AG20443 (cell line): ENCODE results near the gene UCK2.

ENCODE experiments used
- DNase-seq: peaks from one replicate; pipeline ENCODE4 v3.0.0; 2012; ENCODE audit warnings: low spot score, mixed read lengths

The UCK2 gene

DNA sequence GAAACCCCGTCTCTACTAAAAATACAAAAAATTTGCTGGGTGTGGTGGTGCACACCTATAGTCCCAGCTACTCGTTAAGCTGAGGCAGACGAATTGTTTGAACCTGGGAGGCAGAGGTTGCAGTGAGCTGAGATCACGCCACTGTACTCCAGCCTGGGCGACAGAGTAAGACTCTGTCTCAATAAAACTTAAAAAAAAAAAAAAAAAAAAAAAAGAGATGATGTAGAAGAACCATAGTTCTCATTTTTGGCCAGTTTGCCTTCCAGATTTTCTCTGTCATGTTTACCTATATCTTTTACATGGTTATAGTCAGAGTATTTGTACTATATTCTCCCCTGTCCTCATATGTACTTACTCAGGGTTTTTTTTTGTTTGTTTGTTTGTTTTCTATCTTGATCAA is 53.6 kb downstream of the UCK2 start:
- no peak for DNase-seq

DNA sequence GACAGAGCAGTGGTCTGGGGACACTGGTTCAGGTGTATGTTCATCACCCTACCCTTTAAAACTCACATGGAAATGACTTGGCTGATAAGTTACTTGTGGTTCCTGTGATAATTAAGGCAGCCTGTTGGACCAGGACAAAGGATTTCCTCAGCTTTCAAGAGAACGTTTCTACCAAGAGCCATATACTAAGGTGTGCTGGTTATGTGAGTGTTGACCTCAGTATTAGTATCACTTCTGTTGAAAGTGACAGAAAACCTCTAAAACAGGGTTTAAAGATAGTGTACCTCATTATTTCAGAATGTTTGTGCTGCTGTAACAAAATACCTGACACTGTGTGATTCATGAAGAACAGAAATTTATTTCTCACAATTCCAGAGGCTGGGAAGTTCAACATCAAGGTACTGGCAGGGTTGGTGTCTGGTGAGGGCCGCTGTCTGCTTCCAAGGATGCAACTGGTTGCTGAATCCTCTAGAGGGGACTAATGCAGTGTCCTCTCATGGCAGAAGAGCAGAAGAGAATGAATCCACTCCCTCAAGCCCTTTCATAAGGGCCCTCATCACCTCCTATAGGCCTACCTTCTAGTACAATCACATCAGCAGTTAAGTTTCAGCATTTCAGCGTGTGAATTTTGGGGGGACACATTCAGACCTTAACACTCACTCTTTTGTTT is 54.9 kb downstream of the UCK2 start:
- no peak for DNase-seq

DNA sequence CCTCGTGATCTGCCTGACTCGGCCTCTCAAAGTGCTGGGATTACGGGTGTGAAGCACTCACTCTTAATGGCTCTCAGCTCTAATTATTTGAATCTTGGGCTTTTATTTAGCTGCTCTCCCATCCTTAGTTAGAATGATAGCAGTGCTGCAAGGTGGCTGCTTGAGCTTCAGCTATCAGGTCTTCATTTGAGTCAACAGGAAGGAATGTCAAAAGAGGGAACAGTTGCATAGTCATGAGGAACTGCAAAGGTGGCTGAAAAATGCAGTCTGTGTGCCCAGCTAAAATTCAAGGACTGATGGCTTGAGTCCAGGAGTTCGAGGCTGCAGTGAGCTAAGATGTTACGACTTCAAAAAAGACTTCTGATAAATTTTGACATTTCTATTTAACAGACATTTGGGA is 55.6 kb downstream of the UCK2 start:
- DNase-seq, result no peak

DNA sequence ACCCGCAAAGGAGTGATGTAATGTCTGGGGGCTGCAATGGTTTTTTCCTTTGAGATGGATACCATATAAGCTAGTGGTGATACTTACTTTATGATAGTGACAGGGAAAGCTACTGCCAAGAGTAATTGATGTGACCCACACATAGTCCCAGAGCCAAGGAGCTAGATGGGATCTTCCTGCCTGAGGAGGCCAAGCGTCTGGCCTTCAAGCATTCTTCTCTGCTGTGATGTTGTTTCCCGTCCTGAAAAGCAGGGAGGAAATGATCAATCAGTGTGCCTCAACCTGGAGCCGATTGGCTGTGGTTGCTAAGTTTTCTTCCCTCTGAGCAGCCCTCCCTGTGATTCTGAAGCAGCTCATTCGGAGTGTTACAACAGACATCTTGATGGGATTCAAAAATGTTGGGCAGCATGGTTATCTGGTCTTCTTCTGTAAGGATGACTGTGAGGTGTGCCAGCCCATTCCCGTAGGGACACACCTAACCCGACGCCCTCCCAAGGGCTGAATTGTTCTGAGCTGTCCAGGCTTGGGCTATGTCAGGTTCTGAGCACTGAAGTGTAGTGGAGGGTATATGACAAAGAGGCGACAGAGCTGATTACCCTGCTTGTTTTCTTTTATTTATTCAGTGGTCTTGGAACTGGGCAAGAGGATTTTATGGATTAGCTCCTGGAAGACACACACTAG is 56.7 kb downstream of the UCK2 start:
- no peak for DNase-seq

DNA sequence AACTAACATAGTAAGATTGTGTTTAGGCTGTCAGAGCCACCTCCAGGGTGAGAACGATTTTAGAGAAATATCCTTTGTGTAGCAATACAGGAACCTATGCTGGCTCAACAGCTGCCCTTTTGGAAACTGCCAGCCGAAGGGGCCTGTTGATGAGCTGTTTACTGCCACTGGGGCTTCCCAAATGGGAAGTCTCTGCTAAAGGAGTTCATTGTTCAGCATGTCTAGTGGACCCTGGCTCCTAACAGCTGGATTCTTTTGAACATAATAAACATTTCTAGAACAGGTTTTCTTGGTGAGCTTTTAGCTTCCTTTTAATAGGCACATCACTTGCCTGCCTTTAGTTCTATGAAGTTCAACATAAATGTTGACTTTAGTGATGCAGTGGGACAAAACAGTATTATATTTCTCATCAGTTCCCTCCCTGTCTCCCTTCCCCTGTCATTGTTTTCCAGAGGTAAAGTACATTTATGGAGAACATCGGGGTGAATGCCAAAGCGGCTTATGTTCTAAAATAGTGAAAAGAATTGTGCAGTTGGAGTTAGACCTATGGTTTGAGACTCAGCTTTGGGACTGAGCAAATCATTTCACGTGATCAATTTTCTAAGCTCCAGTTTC is 57.4 kb downstream of the UCK2 start:
- DNase-seq, result no peak

DNA sequence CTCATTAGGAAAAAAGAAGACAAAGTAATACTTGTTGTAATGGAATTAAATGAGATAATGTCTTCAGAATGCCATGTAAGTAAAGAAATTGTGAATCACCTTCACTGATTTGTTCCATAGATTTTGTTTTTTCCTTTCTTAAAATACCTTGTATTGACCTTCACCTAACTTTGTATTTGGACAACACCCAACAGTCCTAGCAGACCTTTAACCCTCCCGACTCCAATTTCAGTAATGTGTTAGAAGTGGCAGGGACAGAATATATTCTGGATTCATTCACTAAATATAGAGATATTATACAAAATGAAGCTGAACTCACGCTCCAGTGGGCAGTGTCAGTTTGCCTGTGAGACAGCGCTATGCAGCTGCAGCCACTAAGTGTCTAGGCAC is 57.9 kb downstream of the UCK2 start:
- DNase-seq, result no peak

DNA sequence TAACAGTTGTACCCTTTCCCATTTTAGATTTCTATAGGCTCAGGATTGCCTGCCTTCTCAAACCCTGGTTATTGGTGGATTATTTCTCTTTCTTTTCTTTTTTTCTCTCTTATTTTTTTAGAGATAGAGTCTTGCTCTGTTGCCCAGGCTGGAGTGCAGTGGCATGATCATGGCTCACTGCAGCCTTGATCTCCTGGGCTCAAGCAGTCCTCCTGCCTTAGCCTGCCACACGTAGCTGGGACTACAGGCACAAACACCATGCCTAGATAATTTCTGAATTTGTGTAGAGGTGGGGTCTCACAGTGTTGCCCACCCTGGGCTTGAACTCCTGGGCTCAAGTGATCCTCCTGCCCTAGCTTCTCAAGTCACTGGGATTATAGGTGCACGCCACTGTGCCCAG is 58.8 kb downstream of the UCK2 start:
- no peak for DNase-seq

DNA sequence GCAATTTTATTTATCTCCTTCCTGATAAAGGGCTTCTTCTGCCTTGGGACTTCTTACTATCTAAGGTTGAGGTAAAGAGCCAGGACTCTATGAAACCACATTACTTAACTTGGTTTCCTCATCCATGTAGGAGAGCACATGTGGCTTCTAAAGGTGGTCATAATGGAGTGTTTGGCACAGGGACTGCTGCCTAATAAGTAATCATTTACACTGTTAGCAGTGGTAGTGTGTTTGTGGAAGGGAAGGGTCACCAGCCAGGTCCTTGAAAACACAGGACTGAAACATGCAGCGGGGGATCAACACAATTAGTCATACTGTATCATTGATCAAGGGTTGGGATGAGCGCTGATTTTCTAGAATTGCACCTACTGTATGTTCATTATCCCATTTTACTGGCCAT is 59.6 kb downstream of the UCK2 start:
- no peak for DNase-seq

DNA sequence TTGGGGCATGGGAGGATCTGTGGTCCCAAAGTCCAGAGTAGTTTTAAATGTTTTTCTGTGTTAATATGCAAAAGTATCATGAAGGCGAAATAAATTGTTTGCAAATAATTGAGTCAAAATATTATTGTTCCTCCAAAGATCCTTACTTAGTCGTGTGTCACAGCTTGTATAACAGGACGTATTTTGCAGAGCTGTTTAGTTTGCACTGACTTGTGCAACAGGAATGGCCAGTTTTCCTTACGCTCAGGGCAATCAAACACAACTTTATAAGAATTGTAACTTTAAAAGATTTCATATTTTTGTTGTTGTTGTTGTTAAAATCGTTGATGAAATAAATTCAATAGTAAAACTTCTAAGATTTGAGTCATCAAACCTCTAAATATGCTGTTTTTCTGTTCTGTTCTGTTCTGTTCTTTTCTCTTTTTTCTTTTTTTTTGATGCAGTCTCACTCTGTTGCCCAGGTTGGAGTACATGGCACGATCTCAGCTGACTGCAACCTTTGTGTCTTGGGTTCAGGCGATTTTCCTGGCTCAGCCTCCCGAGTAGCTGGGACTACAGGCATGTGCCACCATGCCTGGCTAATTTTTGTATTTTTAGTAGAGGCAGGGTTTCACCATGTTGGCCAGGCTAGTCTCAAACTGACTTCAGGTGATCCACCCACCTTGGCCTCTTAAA is 60.6 kb downstream of the UCK2 start:
- no peak for DNase-seq

DNA sequence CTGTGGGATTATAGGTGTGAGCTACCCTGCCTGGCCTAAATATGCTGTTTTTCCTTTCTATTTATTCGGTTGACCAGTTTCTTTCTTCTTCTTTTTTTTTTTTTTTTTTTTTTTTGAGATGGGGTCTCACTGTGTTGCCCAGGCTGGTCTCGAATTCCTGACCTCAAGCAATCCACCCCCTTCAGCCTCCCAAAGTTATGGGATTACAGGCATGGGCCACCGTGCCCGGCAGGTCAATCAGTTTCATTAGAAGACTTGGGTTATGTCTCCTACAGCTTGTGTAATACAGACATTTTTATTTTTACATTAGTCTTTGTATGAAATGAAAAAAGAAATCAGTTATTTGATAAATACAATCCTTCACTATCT is 61.1 kb downstream of the UCK2 start:
- no peak for DNase-seq

DNA sequence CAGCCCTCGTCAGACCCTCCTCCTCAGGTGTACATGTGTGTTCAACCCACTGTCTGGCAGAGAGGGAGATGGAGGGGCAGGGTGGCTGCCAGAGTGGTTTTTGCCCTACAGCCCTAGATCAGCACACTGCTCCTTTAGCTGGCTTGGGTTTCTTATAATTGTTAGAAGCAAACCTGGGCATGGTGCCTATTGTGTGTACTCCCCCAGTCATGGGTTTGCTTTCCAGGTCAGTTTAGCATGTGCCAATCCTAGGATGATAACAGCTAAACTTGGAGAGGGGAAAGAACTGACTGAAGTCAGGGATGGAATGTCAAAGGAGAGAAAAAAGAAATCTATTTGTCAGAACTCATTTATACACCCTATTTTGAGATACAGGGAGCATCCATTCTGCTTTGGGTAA is 63.3 kb downstream of the UCK2 start:
- DNase-seq, result no peak

DNA sequence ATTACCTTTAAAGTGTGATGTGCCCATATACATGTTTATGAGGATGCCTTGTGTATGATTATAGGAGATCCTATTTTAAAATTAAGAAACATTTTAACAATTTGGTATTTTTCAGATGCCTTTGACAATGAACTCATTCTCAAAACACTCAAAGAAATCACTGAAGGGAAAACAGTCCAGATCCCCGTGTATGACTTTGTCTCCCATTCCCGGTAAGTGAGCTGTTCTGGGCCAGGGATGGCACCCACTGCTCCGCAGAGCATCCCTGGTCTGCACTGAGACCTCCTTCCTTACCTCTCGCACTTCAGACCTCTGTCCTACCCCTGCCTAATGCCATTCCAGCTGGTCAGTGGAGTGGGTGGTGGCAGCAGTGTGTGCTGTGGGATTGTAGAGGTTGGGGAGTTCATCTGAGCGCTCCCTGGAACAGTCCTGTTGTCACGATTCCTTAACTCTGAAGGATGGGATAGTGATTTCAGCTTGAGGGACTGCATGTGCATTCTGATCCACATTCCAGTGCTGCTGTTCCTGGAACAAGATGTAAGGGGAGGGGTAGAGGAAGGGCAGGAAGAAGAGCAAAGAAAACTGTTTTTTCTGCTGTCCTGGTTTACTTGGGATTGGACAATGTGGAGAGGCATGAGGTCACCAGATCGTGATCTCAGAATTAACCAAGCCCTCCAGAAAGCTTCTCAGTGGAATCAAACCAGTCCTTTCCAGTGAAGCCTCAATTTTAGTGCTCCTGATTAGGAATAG is 63.9 kb downstream of the UCK2 start:
- DNase-seq, result no peak

DNA sequence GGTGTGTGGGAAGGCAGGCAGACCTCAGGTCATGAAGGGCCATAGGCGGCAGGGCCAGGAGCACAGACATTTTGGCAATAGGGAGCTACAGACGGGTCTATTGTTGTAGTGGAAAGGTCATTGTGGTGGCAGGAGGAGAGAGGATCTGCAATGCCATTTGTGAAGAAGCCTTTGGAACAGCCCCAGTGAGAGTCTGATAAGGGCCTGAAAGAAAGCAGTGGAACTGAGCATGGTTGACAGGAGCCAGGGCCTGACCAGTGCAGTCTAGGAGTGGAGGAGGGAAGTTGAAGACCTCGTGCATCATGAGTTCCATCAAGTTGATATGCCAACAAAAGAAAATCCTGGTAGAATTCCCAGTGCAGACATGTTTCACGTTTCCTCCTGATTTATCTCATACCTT is 65.5 kb downstream of the UCK2 start:
- no peak for DNase-seq

DNA sequence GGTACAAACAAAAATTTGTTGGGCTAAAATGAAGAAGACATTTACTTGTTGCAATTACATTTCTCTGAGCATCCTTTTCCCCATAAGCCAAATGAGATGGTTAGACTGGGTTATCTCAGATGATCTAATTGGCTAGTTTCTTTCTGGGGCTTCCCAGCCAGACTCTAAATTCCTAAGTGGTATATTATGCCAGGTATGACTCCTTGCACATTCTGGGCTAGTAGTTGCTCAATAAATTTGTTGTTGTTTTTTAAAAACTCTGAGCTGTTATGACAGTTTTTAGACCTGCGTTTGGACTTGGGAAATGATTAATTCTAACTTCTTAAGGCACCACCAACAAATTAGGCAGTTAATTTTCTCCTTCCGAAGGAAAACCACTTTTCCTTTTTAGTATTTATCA is 66.1 kb downstream of the UCK2 start:
- DNase-seq, result no peak

DNA sequence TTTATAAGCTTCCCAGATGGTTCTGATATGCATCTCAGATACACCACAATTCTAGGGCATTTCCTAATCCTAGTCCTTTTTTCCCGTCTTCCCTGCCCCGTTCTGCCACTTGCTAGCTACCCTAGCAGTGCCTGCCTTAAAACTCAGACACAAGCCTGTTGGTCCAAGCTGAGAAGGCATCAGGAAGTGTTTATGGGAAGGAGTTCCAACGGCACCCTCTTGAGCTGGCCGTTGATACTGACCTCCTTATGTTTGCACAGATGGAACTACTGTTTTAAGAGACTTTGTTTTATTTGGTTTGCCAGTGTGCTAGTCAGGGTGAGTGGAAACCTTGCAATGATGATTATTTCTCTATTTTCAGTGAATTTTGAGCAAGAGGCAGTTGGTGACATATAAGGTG is 67.2 kb downstream of the UCK2 start:
- no peak for DNase-seq

DNA sequence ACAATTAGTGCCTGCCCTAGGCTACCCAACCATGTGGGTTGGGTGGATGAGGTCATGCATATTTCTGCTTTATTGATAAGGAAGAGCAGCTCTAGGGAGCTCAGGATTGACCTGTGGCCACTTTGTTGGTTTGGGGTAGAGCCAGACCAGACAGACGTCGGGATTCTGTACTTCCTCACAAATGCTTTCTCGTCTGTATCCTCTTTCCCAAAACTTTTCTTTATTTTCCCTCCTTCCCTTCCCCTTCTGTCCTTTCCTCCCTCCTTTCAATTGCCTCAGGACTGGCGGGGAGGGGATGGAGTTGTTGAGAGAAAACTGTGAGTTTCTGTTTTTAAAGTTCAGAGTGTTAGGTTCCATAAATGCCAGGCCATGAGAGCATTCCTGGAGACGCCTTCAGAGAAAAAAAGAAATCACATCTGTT is 68.0 kb downstream of the UCK2 start:
- peak; percentile 60 for DNase-seq

DNA sequence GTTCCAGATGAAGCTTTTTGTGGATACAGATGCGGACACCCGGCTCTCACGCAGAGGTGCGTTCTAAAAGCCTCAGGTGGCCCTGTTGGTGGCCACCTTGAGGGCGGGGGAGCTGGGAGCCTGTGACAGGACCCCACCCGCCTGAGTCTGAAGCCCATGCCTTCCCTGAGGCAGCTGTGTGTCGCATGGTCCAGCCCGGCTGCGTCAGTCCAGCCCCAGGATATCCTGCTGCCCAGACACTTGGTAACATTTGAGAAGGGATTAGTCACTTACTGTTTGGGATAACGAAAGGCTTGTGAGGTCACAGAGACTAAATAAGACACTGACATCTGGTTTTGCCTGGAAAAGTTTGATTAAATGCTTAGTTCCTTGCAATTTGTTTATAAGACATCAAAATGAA is 68.9 kb downstream of the UCK2 start:
- peak; percentile 87 for DNase-seq

DNA sequence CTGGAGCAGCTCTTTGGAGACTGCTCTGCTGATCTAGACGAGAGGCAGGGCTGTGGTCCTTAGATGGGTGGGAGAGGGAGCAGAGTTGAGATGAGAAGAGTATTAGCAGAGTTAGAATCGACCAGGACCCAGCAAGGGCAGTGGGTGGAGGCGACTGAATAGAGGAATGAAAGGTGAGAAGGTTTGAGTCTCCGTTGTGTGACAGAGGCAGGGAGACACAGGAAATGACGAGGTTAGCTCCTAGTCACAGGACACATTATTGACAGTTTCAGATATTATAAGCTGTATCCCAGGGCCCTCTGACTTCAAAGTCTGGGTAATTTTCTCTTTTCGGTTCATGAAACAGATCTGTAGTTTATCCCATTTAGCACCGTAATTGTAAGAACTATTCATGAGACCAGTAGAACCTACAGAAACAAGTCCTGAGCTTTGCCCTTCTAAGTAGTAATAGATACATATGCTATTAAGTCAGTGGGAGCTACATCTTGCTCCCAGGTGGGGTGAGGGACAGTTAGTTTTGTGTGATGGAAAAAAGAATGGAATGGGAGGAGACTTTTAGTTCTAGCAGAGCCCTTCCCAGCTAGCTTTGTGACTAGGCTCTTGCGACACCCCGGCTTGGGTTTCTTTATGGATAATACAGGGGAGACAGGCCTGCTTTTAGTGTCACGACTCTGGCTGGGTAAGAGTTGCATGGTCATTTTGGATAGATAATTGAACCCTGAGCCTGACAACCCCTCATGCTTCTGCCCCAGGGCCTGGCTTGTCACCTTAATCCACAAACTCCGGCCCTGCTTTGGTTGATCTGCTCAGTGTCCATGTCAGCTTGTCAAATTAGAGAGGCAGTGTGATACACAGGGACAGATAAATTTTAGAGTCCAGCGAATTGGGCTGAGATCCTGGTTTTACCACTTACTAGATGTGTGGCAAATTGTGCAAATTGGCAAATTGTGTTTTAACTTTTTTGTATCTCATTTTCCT is 70.2 kb downstream of the UCK2 start:
- DNase-seq, result peak; percentile 57

DNA sequence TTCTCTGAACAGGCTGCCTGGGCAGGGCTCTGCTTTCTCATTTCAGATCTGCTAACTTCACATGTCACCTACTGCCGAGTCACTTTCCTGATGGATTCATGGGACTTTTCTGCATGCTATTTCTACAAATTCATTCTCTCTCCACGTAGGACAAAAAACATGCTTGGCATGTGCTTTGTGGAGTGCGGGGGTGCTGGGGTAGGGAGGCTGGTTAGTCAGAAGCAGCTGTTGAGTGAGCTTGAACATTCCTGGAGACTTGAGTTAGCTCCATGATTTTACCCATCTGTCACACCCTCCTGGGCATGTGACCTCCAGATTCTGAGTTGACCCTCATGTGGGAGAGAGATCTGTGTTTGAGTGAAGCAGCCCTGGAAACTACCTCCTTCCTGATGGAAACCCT is 71.4 kb downstream of the UCK2 start:
- peak; percentile 92 for DNase-seq

DNA sequence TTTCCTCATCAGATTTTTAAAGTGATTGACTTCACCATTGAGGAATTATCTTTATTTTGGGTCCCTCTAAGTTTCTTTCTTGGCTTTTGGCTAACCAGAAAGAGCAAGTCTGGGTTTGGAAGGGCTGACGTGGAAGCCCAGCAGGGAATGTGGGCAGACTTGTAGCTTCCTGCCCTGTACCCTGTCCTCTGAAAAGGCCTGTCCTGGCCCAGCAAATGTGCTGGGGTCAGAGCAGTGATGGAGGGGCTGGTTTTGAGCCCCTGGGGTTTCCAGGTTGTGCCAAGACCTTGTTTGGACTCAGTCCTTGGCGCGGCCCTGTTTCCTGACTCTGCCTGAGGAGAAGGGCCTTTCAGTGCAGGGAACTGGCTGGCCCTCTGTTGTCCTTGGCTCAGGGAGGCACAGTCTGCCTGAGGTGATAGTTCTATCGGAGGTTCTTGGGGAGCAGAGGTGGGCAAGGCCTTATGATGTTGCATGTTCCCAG is 72.1 kb downstream of the UCK2 start:
- DNase-seq, result no peak
